ENCODE data around the gene ADRA2C. TPM values are rescaled to one million over a fixed set of nuclear protein-coding genes. Genes with fewer than 3 reads are reported as not detected.

ADRA2C gene
- total and polyA plus RNA-seq, 2 experiments from 2014 or later = 3.0 to 16.6 TPM

- TF ChIP-seq REST (IDR thresholded peaks at IDR 0.05; ENCODE audit: unreplicated experiment) = no peak
- TF ChIP-seq CTCF (conservative IDR thresholded peaks at IDR 0.05; ENCODE audit: low read depth in 2 of 2) = no peak
- no peak for TF ChIP-seq POLR2AphosphoS5 (IDR thresholded peaks at IDR 0.05; ENCODE audit: low read depth)
- no peak for TF ChIP-seq JUNB (IDR thresholded peaks at IDR 0.05; ENCODE audit: unreplicated experiment)
- TF ChIP-seq EZH2 (IDR thresholded peaks at IDR 0.05; ENCODE audit: low read depth, unreplicated experiment) = no peak
- TF ChIP-seq CREB1 (CRISPR knock-in tag; IDR thresholded peaks at IDR 0.05; ENCODE audit: low read depth) = no peak
- no peak for TF ChIP-seq EZH2phosphoT487 (IDR thresholded peaks at IDR 0.05; ENCODE audit: unreplicated experiment)
- TF ChIP-seq ETS1 (IDR thresholded peaks at IDR 0.05) = no peak
- no peak for TF ChIP-seq STAT1 (IDR thresholded peaks at IDR 0.05; ENCODE audit: unreplicated experiment)
These were observed 30.8 kb downstream of the ADRA2C start (continued) for GRCh38 chr4:3796960-3797359.

GRCh38 chr4:3797831-3798790 lies 31.9 kb downstream of the ADRA2C start:
- Mint-ChIP-seq H3K4me3 (no peak overlapping the region), H3K4me1 (peaks cover 23% of the 10 kb centered on the region), H3K27ac (no peak overlapping the region), H3K9me3 (peaks cover 22% of the 10 kb centered on the region), H3K27me3 (ENCODE audit: insufficient read depth, low read depth, poor library complexity) (peaks cover 10% of the 10 kb centered on the region), H3K36me3 (ENCODE audit: low read depth) (peaks cover 4% of the 10 kb centered on the region; the same call in 1 of the 3 replicates)
- no peaks in the 10 kb centered on the region for H3K79me2 ChIP-seq (replicated peaks; ENCODE audit: insufficient read depth)
- no peak overlapping the region for H3K27ac ChIP-seq (ENCODE audit: low read depth)
- no peaks in the 10 kb centered on the region for H3K9me2 ChIP-seq (ENCODE audit: insufficient read depth)
- no peak overlapping the region for H2AFZ ChIP-seq
- H3F3A ChIP-seq (replicated peaks; ENCODE audit: low read depth) = no peaks in the 10 kb centered on the region
- no peaks in the 10 kb centered on the region for H4K20me1 ChIP-seq (replicated peaks; ENCODE audit: insufficient read depth)
- ATAC-seq (no peak), DNase-seq (ENCODE audit: low spot score) (no peak)
- no peak overlapping the region for H3K4me3 ChIP-seq
- no peak overlapping the region for H3K4me2 ChIP-seq
- H3K36me3 ChIP-seq (ENCODE audit: insufficient read depth) = no peaks in the 10 kb centered on the region
- H3K27me3 ChIP-seq (ENCODE audit: insufficient read depth) = no peaks in the 10 kb centered on the region
- peaks cover 13% of the 10 kb centered on the region for H3K4me1 ChIP-seq (ENCODE audit: insufficient read depth)
- TF ChIP-seq ZNF462 (CRISPR knock-in tag; IDR thresholded peaks at IDR 0.05) = no peak
- TF ChIP-seq NANOG (IDR thresholded peaks at IDR 0.05; ENCODE audit: borderline replicate concordance) = no peak
- TF ChIP-seq CREB1 (CRISPR knock-in tag; IDR thresholded peaks at IDR 0.05; ENCODE audit: low read depth) = no peak
- no peak for TF ChIP-seq JUNB (IDR thresholded peaks at IDR 0.05; ENCODE audit: unreplicated experiment)
- TF ChIP-seq STAT1 (IDR thresholded peaks at IDR 0.05; ENCODE audit: unreplicated experiment) = no peak

All from GM23338 (cell line).